HepG2 (cell line): Measurements from ENCODE around the gene IFRD1. TPM values are rescaled to one million over a fixed set of nuclear protein-coding genes. Genes with fewer than 3 reads are reported as not detected.

Experiments used
- JDP2 ChIP-seq: sonication (generic); formaldehyde crosslinking; IDR thresholded peaks from 2 replicates; pipeline ENCODE4 v1.8.1; 2022; ENCODE audit warnings: missing genetic modification reagents, borderline replicate concordance
- MATR3 ChIP-seq: sonication (generic); formaldehyde crosslinking; IDR thresholded peaks from 2 replicates; pipeline ENCODE4 v1.4.0; 2020; ENCODE audit warnings: missing genetic modification reagents
- SAFB2 ChIP-seq: sonication (generic); formaldehyde crosslinking; IDR thresholded peaks from 2 replicates; pipeline ENCODE4 v1.5.1; 2020; ENCODE audit warnings: missing genetic modification reagents, low read depth, mild to moderate bottlenecking, borderline replicate concordance
- ZNF558 ChIP-seq: sonication (generic); formaldehyde crosslinking; IDR thresholded peaks from 2 replicates; pipeline ENCODE4 v1.9.0; 2022; ENCODE audit warnings: mild to moderate bottlenecking, missing genetic modification reagents, borderline replicate concordance
- polyA plus RNA-seq, 8 experiments: library from polyadenylated mRNA; depleted of rRNA in 3 of 8; stranded (reverse) in 7 of 8; unstranded in 1 of 8; fragments of >200 nt; fragmentation: Illumina TruSeq in 4 of 8; extraction: Trizol in 4 of 8; gene quantifications; 2 replicates each; pipeline versions ENCODE4 v1.2.1 to v1.2.3, GENCODE V29; 2011 to 2016; ENCODE audit warnings: low read depth in 4 of 8, missing spikeins in 1 of 8, mixed read lengths in 1 of 8; ENCODE audit not compliant: insufficient read depth in 1 of 8
- total RNA-seq, 5 experiments: library from RNA; depleted of rRNA; stranded (reverse); fragments of >200 nt; fragmentation: Illumina TruSeq; extraction: Trizol; gene quantifications; 2 replicates each; pipeline ENCODE4 v1.2.3, GENCODE V29; 2016; ENCODE audit warnings: low read depth in 1 of 5
- TF ChIP-seq, protein P1 (sequence below): sonication (generic); formaldehyde crosslinking; IDR thresholded peaks from 2 replicates; pipeline ENCODE4 v1.4.0; 2020; ENCODE audit warnings: mild to moderate bottlenecking, missing genetic modification reagents
- TF ChIP-seq, protein P2 (sequence below): sonication (generic); formaldehyde crosslinking; IDR thresholded peaks from 2 replicates; pipeline ENCODE4 v1.4.0; 2020; ENCODE audit warnings: mild to moderate bottlenecking, low read depth, missing genetic modification reagents

IFRD1 gene
- total and polyA plus RNA-seq, 2 of the 13 experiments (the other 11 are each of a cell fraction or from before 2014, with no cell fraction given), result 50.9 to 55.5 TPM

DNA sequence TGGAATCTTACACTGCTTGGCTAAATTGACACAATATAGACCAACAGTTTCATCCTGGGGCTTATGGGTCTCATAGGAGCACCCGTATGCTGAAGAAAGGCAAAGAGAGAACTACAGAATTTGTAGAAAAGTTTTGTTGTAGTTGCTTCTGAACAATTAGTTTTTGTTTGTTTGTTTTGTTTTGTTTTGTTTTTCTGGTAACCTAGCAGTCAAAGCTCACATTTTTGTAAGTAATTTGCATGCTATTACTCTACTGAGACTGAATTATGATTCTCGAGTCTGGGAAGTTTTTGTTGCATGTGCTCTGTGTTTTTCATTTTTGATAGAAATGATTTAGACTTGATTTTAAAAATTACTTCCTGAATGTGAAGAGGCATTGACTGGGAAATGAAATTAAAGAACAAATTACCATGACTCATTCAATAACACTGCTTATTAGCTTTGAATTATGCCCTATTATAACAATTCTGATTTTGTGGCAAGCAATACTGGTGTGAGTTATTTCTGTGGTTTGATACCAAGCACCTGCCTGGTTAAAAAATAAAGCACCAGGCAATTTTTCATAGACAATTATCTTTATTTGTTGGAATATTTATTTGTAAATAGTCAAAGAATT lies 31.0 kb downstream of the IFRD1 start (continued):
- TF ChIP-seq, protein P1, sequence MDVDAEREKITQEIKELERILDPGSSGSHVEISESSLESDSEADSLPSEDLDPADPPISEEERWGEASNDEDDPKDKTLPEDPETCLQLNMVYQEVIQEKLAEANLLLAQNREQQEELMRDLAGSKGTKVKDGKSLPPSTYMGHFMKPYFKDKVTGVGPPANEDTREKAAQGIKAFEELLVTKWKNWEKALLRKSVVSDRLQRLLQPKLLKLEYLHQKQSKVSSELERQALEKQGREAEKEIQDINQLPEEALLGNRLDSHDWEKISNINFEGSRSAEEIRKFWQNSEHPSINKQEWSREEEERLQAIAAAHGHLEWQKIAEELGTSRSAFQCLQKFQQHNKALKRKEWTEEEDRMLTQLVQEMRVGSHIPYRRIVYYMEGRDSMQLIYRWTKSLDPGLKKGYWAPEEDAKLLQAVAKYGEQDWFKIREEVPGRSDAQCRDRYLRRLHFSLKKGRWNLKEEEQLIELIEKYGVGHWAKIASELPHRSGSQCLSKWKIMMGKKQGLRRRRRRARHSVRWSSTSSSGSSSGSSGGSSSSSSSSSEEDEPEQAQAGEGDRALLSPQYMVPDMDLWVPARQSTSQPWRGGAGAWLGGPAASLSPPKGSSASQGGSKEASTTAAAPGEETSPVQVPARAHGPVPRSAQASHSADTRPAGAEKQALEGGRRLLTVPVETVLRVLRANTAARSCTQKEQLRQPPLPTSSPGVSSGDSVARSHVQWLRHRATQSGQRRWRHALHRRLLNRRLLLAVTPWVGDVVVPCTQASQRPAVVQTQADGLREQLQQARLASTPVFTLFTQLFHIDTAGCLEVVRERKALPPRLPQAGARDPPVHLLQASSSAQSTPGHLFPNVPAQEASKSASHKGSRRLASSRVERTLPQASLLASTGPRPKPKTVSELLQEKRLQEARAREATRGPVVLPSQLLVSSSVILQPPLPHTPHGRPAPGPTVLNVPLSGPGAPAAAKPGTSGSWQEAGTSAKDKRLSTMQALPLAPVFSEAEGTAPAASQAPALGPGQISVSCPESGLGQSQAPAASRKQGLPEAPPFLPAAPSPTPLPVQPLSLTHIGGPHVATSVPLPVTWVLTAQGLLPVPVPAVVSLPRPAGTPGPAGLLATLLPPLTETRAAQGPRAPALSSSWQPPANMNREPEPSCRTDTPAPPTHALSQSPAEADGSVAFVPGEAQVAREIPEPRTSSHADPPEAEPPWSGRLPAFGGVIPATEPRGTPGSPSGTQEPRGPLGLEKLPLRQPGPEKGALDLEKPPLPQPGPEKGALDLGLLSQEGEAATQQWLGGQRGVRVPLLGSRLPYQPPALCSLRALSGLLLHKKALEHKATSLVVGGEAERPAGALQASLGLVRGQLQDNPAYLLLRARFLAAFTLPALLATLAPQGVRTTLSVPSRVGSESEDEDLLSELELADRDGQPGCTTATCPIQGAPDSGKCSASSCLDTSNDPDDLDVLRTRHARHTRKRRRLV (CRISPR knock-in tag), result no peak
- no peak for TF ChIP-seq SAFB2
- TF ChIP-seq MATR3 (CRISPR knock-in tag), result no peak
- TF ChIP-seq, protein P2, sequence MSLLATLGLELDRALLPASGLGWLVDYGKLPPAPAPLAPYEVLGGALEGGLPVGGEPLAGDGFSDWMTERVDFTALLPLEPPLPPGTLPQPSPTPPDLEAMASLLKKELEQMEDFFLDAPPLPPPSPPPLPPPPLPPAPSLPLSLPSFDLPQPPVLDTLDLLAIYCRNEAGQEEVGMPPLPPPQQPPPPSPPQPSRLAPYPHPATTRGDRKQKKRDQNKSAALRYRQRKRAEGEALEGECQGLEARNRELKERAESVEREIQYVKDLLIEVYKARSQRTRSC (CRISPR knock-in tag), result no peak
- no peak for TF ChIP-seq ZNF558 (CRISPR knock-in tag)
- TF ChIP-seq JDP2, result no peak
